ENCODE results near the gene OR2Y1.
"Not testable (repeated sequence)": the region's sequence is repeated elsewhere in the genome, so short reads cannot be mapped to it uniquely, and the experiment has no call there.

OR2Y1 gene

DNA sequence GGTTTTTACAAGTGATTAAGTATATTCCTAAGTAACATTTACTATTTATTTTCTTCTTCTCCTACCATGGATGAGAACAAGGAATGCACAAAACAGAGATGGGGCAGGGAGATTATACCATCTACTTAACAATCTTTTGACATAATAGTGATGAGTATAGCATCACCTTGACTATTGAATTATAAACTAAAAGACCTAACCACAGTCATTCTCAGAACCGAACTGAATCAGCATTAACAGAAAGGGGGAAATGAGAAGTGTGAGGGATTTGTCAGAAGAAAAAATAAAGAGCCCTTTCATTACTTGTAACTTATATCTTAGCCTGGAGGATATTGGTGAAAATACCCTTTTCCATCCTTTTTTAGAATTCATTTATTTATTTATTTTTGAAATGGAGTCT lies 21.9 kb downstream of the OR2Y1 start:
- no peak for TF ChIP-seq CTCF (IDR thresholded peaks at IDR 0.05; ENCODE audit: insufficient read depth, low read depth, low read length, missing control alignments)
- H3K4me3 ChIP-seq (ENCODE audit: low read length), result no peak overlapping the region
- no peak for DNase-seq (ENCODE audit: low read depth)

GRCh38 chr5:180704362-180704761 lies 35.5 kb downstream of the OR2Y1 start:
- TF ChIP-seq CTCF (IDR thresholded peaks at IDR 0.05; ENCODE audit: insufficient read depth, low read depth, low read length, missing control alignments), result no peak
- peak; percentile 27 for DNase-seq (ENCODE audit: low read depth)

DNA sequence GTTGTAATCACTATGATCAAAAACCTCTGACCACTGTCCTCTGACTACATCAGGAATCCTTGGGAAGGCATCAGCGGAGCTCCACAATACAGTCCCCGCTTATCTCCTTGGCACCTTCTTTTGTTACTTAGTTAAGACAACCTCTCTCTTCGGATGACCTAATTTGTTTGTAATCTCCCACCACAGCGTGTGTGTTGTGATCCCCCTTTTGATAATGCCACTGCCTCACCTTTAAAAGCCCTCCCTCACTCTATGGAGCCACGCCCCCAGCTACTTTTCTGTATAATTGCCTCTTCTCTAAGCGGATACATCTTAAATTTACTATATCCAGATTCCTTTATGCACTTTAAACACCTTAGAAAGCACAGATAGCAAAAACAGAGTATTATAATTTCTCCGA lies 35.9 kb downstream of the OR2Y1 start:
- DNase-seq (ENCODE audit: low read depth), result no peak
- H3K4me3 ChIP-seq (ENCODE audit: low read length), result no peak overlapping the region
- no peak for TF ChIP-seq CTCF (IDR thresholded peaks at IDR 0.05; ENCODE audit: insufficient read depth, low read depth, low read length, missing control alignments)

More at GRCh38 chr5:180704362-180704761, 35.5 kb downstream of the OR2Y1 start:
- no peak overlapping the region for H3K4me3 ChIP-seq (ENCODE audit: low read length)

GRCh38 chr5:180703371-180703770 lies 36.5 kb downstream of the OR2Y1 start:
- not testable (repeated sequence) for DNase-seq (ENCODE audit: low read depth); H3K4me3 ChIP-seq (ENCODE audit: low read length)

GRCh38 chr5:180700440-180700839 lies 39.4 kb downstream of the OR2Y1 start:
- not testable (repeated sequence) for DNase-seq (ENCODE audit: low read depth); H3K4me3 ChIP-seq (ENCODE audit: low read length)

GRCh38 chr5:180699042-180699441 lies 40.8 kb downstream of the OR2Y1 start:
- no peak for DNase-seq (ENCODE audit: low read depth)
- no peak for TF ChIP-seq CTCF (IDR thresholded peaks at IDR 0.05; ENCODE audit: insufficient read depth, low read depth, low read length, missing control alignments)
- no peak overlapping the region for H3K4me3 ChIP-seq (ENCODE audit: low read length)

DNA sequence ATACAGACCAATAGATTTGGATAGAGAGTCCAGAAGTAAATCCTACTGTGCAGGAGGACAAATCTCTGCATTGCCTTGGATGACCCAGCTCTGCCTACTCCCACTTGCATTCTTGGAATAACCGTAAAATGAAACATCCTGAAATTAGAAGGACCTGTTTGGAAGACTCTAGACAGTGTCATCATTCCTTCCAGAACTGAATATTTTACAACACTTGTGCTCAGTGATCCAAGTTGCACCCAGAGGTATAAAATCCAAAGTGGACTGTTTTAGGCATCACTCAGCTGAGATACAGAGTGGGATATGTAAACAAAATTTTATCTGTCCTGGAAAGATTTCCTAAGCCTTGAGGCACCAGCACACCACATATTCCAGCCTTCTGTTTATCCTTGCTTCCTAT lies 43.7 kb downstream of the OR2Y1 start:
- no peak for TF ChIP-seq CTCF (IDR thresholded peaks at IDR 0.05; ENCODE audit: insufficient read depth, low read depth, low read length, missing control alignments)
- H3K4me3 ChIP-seq (ENCODE audit: low read length), result no peak overlapping the region
- no peak for DNase-seq (ENCODE audit: low read depth)

- TF ChIP-seq CTCF (IDR thresholded peaks at IDR 0.05; ENCODE audit: insufficient read depth, low read depth, low read length, missing control alignments), result no peak
- no peak for DNase-seq (ENCODE audit: low read depth)
- H3K4me3 ChIP-seq (ENCODE audit: low read length), result no peak overlapping the region
These were observed 47.4 kb downstream of the OR2Y1 start for GRCh38 chr5:180692429-180692828.

Measured in epithelial cell of esophagus (primary cell).